ENCODE measurements around the gene RNF187. TPM values are rescaled to one million over a fixed set of nuclear protein-coding genes. Genes with fewer than 3 reads are reported as not detected.
A peak's percentile ranks its signal among the peaks of the same experiment; 100 is the strongest.
"Not testable (repeated sequence)": the region's sequence is repeated elsewhere in the genome, so short reads cannot be mapped to it uniquely, and the experiment has no call there.

Gene RNF187
- total RNA-seq, 2 donors from 2014 or later = 35.3 to 35.6 TPM

GRCh38 chr1:228502522-228502921, 15.3 kb downstream of the RNF187 start:
- Histone ChIP-seq H3K9me3 (no peaks in the 10 kb centered on the region), H3K4me3 (no peak overlapping the region), H3K27me3 (no peaks in the 10 kb centered on the region), H3K27ac (no peak overlapping the region), H3K4me1 (peaks cover 0 to 11% of the 10 kb centered on the region in 2 donors), H3K36me3 (no peaks in the 10 kb centered on the region)
- no peak for DNase-seq (ENCODE audit: low spot score)
- TF ChIP-seq, protein P1, sequence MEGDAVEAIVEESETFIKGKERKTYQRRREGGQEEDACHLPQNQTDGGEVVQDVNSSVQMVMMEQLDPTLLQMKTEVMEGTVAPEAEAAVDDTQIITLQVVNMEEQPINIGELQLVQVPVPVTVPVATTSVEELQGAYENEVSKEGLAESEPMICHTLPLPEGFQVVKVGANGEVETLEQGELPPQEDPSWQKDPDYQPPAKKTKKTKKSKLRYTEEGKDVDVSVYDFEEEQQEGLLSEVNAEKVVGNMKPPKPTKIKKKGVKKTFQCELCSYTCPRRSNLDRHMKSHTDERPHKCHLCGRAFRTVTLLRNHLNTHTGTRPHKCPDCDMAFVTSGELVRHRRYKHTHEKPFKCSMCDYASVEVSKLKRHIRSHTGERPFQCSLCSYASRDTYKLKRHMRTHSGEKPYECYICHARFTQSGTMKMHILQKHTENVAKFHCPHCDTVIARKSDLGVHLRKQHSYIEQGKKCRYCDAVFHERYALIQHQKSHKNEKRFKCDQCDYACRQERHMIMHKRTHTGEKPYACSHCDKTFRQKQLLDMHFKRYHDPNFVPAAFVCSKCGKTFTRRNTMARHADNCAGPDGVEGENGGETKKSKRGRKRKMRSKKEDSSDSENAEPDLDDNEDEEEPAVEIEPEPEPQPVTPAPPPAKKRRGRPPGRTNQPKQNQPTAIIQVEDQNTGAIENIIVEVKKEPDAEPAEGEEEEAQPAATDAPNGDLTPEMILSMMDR (IDR thresholded peaks at IDR 0.05) = no peak

DNA sequence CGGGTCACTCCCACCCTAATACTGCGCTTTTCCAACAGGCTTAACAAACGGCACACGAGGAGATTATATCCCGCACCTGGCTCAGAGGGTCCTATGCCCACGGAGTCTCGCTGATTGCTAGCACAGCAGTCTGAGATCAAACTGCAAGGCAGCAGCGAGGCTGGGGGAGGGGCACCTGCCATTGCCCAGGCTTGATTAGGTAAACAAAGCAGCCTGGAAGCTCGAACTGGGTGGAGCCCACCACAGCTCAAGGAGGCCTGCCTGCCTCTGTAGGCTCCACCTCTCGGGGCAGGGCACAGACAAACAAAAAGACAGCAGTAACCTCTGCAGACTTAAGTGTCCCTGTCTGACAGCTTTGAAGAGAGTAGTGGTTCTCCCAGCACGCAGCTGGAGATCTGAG, 18.8 kb downstream of the RNF187 start:
- DNase-seq (ENCODE audit: low spot score); H3K27me3 ChIP-seq; H3K27ac ChIP-seq; H3K9me3 ChIP-seq; H3K36me3 ChIP-seq; H3K4me1 ChIP-seq; H3K4me3 ChIP-seq: not testable (repeated sequence)

DNA sequence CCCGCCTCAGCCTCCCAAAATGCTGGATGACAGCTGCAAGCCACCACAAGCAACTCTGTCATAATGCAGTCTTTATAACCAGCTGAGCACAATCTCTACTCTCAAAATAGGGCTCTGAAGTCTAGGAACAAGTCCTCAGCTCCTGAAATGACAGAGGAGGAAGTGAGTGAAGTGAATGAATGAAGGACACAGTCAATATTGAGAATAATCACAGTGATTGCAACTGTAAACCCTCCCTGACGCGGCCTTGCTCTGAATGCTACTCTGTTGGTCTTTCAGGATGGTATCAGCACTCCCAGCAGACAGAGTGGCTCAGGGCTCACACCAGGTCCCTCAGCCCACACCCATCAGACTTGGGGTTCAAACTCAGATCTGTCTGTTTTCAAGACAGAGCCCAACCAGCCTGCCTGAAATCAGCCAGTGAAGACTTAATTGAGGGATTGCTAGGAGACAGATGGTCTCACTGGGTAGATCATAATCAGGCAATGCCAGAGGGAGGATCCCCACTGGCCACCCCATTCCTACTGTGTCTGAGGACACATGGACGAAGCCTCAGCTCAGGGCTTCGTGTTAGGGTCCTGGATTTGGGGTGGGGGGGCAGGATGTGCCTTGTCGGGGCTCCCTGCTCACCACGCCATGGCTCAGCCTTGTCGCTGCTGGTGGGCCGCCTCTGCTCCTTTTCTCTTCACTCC, 20.9 kb downstream of the RNF187 start:
- no peaks in the 10 kb centered on the region for H3K4me1 ChIP-seq
- no peaks in the 10 kb centered on the region for H3K27me3 ChIP-seq
- no peaks in the 10 kb centered on the region for H3K36me3 ChIP-seq
- peak; percentile 46 for DNase-seq (ENCODE audit: low spot score)
- H3K27ac ChIP-seq = no peak overlapping the region
- TF ChIP-seq, protein P1 (IDR thresholded peaks at IDR 0.05) = no peak
- no peak overlapping the region for H3K4me3 ChIP-seq
- no peaks in the 10 kb centered on the region for H3K9me3 ChIP-seq

GRCh38 chr1:228508840-228509415, 21.7 kb downstream of the RNF187 start:
- no peak for DNase-seq (ENCODE audit: low spot score)
- no peak overlapping the region for H3K27ac ChIP-seq
- no peaks in the 10 kb centered on the region for H3K4me1 ChIP-seq
- no peaks in the 10 kb centered on the region for H3K9me3 ChIP-seq
- H3K4me3 ChIP-seq = no peak overlapping the region
- no peaks in the 10 kb centered on the region for H3K36me3 ChIP-seq
- no peaks in the 10 kb centered on the region for H3K27me3 ChIP-seq
- TF ChIP-seq, protein P1 (IDR thresholded peaks at IDR 0.05) = no peak

DNA sequence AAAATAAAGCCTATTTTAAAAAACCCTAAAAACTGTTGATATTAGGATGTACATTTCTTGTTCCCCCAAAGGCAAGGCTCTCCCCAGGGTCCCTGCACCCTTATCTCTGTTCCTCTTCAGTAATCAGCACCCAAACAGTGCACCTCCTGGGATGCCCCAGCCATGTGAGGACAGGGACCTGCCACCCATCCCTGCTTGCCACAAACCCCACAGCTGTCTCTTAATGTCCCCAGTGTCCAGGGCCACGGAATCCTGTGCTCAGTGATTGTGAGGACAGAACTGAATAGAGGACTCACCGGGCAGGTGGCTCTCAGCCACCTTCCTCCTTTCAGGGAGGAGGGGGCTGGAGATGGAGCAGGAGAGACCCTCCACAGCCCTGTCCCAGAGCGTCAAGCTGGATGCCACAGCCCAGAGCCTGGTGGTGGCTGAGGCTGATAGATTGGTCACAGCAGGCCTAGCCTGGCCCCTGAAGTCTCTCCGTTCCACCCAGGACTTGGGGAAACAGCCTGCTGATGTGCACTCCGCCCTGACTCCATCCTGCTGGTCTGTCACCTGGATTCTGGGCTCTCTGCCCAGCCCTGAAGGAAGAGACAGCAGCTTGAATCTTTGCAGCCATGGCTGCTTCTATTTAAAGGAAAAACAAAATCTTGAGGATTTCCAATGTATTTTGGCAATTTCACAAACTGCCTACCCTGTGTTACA, 23.1 kb downstream of the RNF187 start:
- Histone ChIP-seq H3K27ac (no peak overlapping the region), H3K4me3 (no peak overlapping the region), H3K4me1 (no peaks in the 10 kb centered on the region), H3K36me3 (no peaks in the 10 kb centered on the region), H3K9me3 (no peaks in the 10 kb centered on the region), H3K27me3 (no peaks in the 10 kb centered on the region)
- TF ChIP-seq, protein P1 (IDR thresholded peaks at IDR 0.05) = no peak
- DNase-seq (ENCODE audit: low spot score) = peak; percentile 32

- TF ChIP-seq, protein P1 (IDR thresholded peaks at IDR 0.05) = no peak
- Histone ChIP-seq H3K4me3 (no peak overlapping the region), H3K4me1 (no peaks in the 10 kb centered on the region), H3K27me3 (no peaks in the 10 kb centered on the region), H3K9me3 (no peaks in the 10 kb centered on the region), H3K27ac (no peak overlapping the region), H3K36me3 (no peaks in the 10 kb centered on the region)
- no peak for DNase-seq (ENCODE audit: low spot score)
Measured at GRCh38 chr1:228510803-228511413, 23.7 kb downstream of the RNF187 start.

Data from right atrium auricular region (tissue), 2 donors.